Activated CD8-positive, alpha-beta T cell treated with anti-CD3 and anti-CD28 coated beads for 36 hours (primary cell): ENCODE measurements around the gene TNFRSF4. TPM values are rescaled to one million over a fixed set of nuclear protein-coding genes. Genes with fewer than 3 reads are reported as not detected.
A peak's percentile ranks its signal among the peaks of the same experiment; 100 is the strongest.

Experiments used
- ATAC-seq: fragments of 200-7000 bp; cut with Tn5 transposase; one replicate; pipeline ENCODE4 v1.10.0; 2021; ENCODE audit warnings: mild to moderate bottlenecking, moderate library complexity
- CTCF ChIA-PET: fragments of 350-600 bp; sonication (Branson Sonifier 250); formaldehyde crosslinking; loops from one replicate; lab custom pipeline; 2021; ENCODE audit warnings: antibody characterized with exemption; lab: Charles Lee
- POLR2A ChIA-PET: fragments of 350-600 bp; sonication (Branson Sonifier 250); formaldehyde crosslinking; loops from one replicate; lab custom pipeline; 2021; ENCODE audit warnings: antibody characterized with exemption; lab: Charles Lee
- DNase-seq: peaks from one replicate; pipeline ENCODE4 v3.0.0-alpha.2; 2020
- H3K27ac Mint-ChIP-seq: one replicate; pipeline ENCODE4 v1.8.0; 2021; ENCODE audit warnings: mild to moderate bottlenecking, mixed read lengths
- H3K27me3 Mint-ChIP-seq: one replicate; pipeline ENCODE4 v1.8.0; 2021; ENCODE audit warnings: mixed read lengths
- H3K36me3 Mint-ChIP-seq: one replicate; pipeline ENCODE4 v1.8.0; 2021; ENCODE audit warnings: low read depth, mixed read lengths
- H3K4me1 Mint-ChIP-seq: one replicate; pipeline ENCODE4 v1.8.0; 2021; ENCODE audit warnings: low read depth, mixed read lengths
- H3K4me3 Mint-ChIP-seq: one replicate; pipeline ENCODE4 v1.8.0; 2021; ENCODE audit warnings: mild to moderate bottlenecking, moderate library complexity, mixed read lengths
- H3K9me3 Mint-ChIP-seq: one replicate; pipeline ENCODE4 v1.8.0; 2021; ENCODE audit warnings: mixed read lengths
- intact Hi-C: fragments of 100-400 bp; cut with micrococcal nuclease; formaldehyde crosslinking; loops from one replicate; pipeline ENCODE4 v1.10.0; 2022
- total RNA-seq, 2 experiments: library from RNA; stranded (reverse); gene quantifications; one replicate each; pipeline ENCODE4 v1.2.3, GENCODE V29; 2021
- TF ChIP-seq, protein P1 (sequence below): fragments of 200-600 bp; IDR thresholded peaks from one replicate; pipeline ENCODE4 v1.8.0; 2022; ENCODE audit warnings: antibody characterized with exemption, mild to moderate bottlenecking

The TNFRSF4 gene
- total RNA-seq, 2 experiments from 2014 or later, result 137 to 142 TPM

GRCh38 chr1:1236945-1237873, 23.3 kb upstream of the TNFRSF4 start:
- H3K36me3 Mint-ChIP-seq, result peaks cover 12% of the 10 kb centered on the region
- H3K27ac Mint-ChIP-seq, result no peak overlapping the region
- POLR2A ChIA-PET, result interaction anchor here (0.5 to 0.7 kb wide), 2 partner anchors 13 to 24 kb away, joined by 3 read pairs; partner anchors contain the start of gene TNFRSF4
- ATAC-seq, result no peak
- no peak for DNase-seq
- no peak overlapping the region for H3K4me3 Mint-ChIP-seq
- H3K9me3 Mint-ChIP-seq, result no peaks in the 10 kb centered on the region
- TF ChIP-seq, protein P1, sequence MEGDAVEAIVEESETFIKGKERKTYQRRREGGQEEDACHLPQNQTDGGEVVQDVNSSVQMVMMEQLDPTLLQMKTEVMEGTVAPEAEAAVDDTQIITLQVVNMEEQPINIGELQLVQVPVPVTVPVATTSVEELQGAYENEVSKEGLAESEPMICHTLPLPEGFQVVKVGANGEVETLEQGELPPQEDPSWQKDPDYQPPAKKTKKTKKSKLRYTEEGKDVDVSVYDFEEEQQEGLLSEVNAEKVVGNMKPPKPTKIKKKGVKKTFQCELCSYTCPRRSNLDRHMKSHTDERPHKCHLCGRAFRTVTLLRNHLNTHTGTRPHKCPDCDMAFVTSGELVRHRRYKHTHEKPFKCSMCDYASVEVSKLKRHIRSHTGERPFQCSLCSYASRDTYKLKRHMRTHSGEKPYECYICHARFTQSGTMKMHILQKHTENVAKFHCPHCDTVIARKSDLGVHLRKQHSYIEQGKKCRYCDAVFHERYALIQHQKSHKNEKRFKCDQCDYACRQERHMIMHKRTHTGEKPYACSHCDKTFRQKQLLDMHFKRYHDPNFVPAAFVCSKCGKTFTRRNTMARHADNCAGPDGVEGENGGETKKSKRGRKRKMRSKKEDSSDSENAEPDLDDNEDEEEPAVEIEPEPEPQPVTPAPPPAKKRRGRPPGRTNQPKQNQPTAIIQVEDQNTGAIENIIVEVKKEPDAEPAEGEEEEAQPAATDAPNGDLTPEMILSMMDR, result no peak
- CTCF ChIA-PET, result interaction anchor here (1.0 to 1.3 kb wide), 2 partner anchors 14 to 115 kb away, joined by 3 to 4 read pairs; no protein-coding TSS in a partner anchor
- H3K4me1 Mint-ChIP-seq, result peaks cover 14% of the 10 kb centered on the region
- no peaks in the 10 kb centered on the region for H3K27me3 Mint-ChIP-seq
- intact Hi-C loops, result no loop called here

GRCh38 chr1:1236176-1236763, 22.3 kb upstream of the TNFRSF4 start:
- peaks cover 12% of the 10 kb centered on the region for H3K36me3 Mint-ChIP-seq
- H3K27ac Mint-ChIP-seq, result no peak overlapping the region
- intact Hi-C loops, result no loop called here
- DNase-seq, result no peak
- TF ChIP-seq, protein P1, result no peak
- ChIA-PET POLR2A (interaction anchor here (0.5 to 0.7 kb wide), 4 partner anchors 12 to 119 kb away, joined by 3 read pairs; partner anchors contain the start of gene TNFRSF4), CTCF (interaction anchor here (1.0 to 1.3 kb wide), 2 partner anchors 15 to 114 kb away, joined by 3 to 4 read pairs; no protein-coding TSS in a partner anchor)
- peaks cover 14% of the 10 kb centered on the region for H3K4me1 Mint-ChIP-seq
- H3K27me3 Mint-ChIP-seq, result no peaks in the 10 kb centered on the region
- ATAC-seq, result no peak
- no peaks in the 10 kb centered on the region for H3K9me3 Mint-ChIP-seq
- no peak overlapping the region for H3K4me3 Mint-ChIP-seq

GRCh38 chr1:1235016-1235744, 21.2 kb upstream of the TNFRSF4 start:
- no peaks in the 10 kb centered on the region for H3K9me3 Mint-ChIP-seq
- POLR2A ChIA-PET, result interaction anchor here (0.9 to 1.7 kb wide), 4 partner anchors 15 to 110 kb away, joined by 3 to 5 read pairs (median 4); no protein-coding TSS in a partner anchor

GRCh38 chr1:1234180-1234808, 20.3 kb upstream of the TNFRSF4 start:
- peak overlapping the region; percentile 34 for H3K27ac Mint-ChIP-seq
- POLR2A ChIA-PET, result interaction anchor here (0.9 to 1.7 kb wide), 5 partner anchors 16 to 110 kb away, joined by 3 to 5 read pairs (median 4); no protein-coding TSS in a partner anchor
- CTCF ChIA-PET, result no interaction called here
- H3K4me3 Mint-ChIP-seq, result peak overlapping the region; percentile 73
- TF ChIP-seq, protein P1, result no peak
- peaks cover 26% of the 10 kb centered on the region for H3K36me3 Mint-ChIP-seq
- H3K4me1 Mint-ChIP-seq, result peaks cover 29% of the 10 kb centered on the region
- intact Hi-C loops, result no loop called here
- H3K9me3 Mint-ChIP-seq, result no peaks in the 10 kb centered on the region
- DNase-seq (no peak), ATAC-seq (no peak)
- no peaks in the 10 kb centered on the region for H3K27me3 Mint-ChIP-seq

More at GRCh38 chr1:1235016-1235744, 21.2 kb upstream of the TNFRSF4 start:
- Mint-ChIP-seq H3K27me3 (no peaks in the 10 kb centered on the region), H3K36me3 (peaks cover 17% of the 10 kb centered on the region), H3K4me3 (no peak overlapping the region), H3K4me1 (peaks cover 20% of the 10 kb centered on the region), H3K27ac (no peak overlapping the region)
- intact Hi-C loops, result no loop called here
- TF ChIP-seq, protein P1, result no peak
- DNase-seq, result no peak
- no peak for ATAC-seq
- CTCF ChIA-PET, result interaction anchor here (1.0 kb wide), 1 partner anchor 113 kb away, joined by 3 read pairs; no protein-coding TSS in a partner anchor
